ENCODE results near the gene CYTL1.
"Not testable (repeated sequence)": the region's sequence is repeated elsewhere in the genome, so short reads cannot be mapped to it uniquely, and the experiment has no call there.

CYTL1 gene, protein sequence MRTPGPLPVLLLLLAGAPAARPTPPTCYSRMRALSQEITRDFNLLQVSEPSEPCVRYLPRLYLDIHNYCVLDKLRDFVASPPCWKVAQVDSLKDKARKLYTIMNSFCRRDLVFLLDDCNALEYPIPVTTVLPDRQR

GRCh38 chr4:5019274-5019673, at the start of gene CYTL1:
TSS of gene CYTL1 (minus strand) at chr4:5019458. CDS start at chr4:5019445, 13 bp downstream.
- DNase-seq (ENCODE audit: low read depth), result no peak

- no peak for DNase-seq (ENCODE audit: low read depth)
Measured at GRCh38 chr4:5067908-5068307, 48.6 kb upstream of the CYTL1 start.

GRCh38 chr4:5066968-5067367, 47.7 kb upstream of the CYTL1 start:
- not testable (repeated sequence) for DNase-seq (ENCODE audit: low read depth)

- no peak for DNase-seq (ENCODE audit: low read depth)
Measured at GRCh38 chr4:5066101-5066500, 46.8 kb upstream of the CYTL1 start.

DNA sequence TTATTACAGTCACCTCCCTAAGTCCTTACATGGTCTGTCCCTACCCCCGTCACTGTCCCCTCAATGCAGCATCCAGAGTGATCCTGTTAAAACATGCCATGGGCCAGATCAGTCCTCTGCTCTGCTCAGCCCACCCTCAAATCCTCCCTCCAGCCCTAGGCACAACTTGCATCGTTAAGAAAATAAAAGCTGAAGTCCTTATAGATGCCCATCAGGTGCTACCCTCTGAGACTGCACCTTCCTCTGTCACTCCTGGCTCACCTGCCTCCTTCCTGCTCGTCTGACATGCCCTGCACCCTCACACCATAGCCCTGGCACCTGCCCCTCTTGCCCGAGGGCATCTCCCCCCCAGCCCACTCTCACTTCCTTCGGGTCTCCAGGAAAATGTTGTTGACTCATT, 36.2 kb upstream of the CYTL1 start:
- DNase-seq (ENCODE audit: low read depth), result no peak

- DNase-seq (ENCODE audit: low read depth), result no peak
Measured at GRCh38 chr4:5054532-5054931, 35.3 kb upstream of the CYTL1 start.

- DNase-seq (ENCODE audit: low read depth), result no peak
Measured at GRCh38 chr4:5052726-5053425, 33.6 kb upstream of the CYTL1 start.

DNA sequence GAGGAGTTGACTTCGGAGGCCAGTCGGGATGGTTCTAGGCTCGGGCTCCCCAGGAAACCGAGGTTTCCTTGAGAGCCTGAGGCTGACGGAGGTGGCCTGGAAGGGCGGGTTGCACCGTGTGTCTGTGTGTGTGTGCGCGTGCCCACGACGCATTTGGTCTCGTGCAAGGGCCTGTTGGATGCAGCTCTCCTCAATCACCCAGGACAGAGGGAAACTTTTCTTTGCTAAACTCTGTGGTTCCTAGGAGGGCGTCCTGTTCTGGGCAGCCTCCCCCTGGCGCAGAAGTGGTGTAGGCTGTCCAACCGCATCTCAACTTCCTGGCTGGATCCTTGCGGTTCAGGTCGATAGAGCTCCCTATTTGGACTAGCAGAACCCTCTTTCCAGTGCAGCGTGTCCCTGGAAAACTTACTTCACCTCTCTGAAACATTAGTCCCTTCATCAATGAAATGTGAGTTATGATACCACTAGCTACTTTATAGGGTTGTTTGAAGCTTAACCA, 33.0 kb upstream of the CYTL1 start:
- DNase-seq (ENCODE audit: low read depth), result peak; percentile 23

GRCh38 chr4:5051278-5052203, 32.3 kb upstream of the CYTL1 start, which contains the start of gene STK32B:
TSS of gene STK32B (plus strand) at chr4:5051480.
- peak; percentile 78 for DNase-seq (ENCODE audit: low read depth)

GRCh38 chr4:5050520-5051277, 31.4 kb upstream of the CYTL1 start:
- peak; percentile 80 for DNase-seq (ENCODE audit: low read depth)

- DNase-seq (ENCODE audit: low read depth), result no peak
Measured at GRCh38 chr4:5048721-5049120, 29.5 kb upstream of the CYTL1 start.

- peak; percentile 28 for DNase-seq (ENCODE audit: low read depth)
Measured at GRCh38 chr4:5045097-5045496, 25.8 kb upstream of the CYTL1 start.

GRCh38 chr4:5044341-5044740, 25.1 kb upstream of the CYTL1 start:
- no peak for DNase-seq (ENCODE audit: low read depth)

GRCh38 chr4:5043579-5043978, 24.3 kb upstream of the CYTL1 start:
- no peak for DNase-seq (ENCODE audit: low read depth)

DNA sequence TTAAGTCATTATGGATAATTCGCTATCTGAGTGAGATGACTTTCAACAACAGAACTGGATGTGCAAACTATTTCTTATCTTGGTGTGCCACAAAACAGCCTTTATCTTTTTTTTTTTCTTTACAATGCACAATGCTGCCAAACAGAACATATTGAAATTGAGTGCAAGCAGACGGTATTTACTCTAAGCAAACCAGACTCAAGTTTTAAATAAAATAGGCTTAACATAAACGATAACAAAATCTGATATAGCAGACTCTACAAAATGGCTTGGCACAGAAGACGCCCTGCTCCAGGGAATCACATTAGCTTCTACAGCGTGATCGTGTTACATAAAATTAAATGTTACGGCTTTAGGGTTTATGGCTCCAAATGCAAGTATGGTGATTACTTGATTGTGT, 22.4 kb upstream of the CYTL1 start:
- no peak for DNase-seq (ENCODE audit: low read depth)

- no peak for DNase-seq (ENCODE audit: low read depth)
Measured at GRCh38 chr4:5040856-5041620, 21.8 kb upstream of the CYTL1 start.

- no peak for DNase-seq (ENCODE audit: low read depth)
Measured at GRCh38 chr4:5039800-5040199, 20.5 kb upstream of the CYTL1 start.

- DNase-seq (ENCODE audit: low read depth), result peak; percentile 98
Measured at GRCh38 chr4:5037553-5038551, 18.6 kb upstream of the CYTL1 start.

DNA sequence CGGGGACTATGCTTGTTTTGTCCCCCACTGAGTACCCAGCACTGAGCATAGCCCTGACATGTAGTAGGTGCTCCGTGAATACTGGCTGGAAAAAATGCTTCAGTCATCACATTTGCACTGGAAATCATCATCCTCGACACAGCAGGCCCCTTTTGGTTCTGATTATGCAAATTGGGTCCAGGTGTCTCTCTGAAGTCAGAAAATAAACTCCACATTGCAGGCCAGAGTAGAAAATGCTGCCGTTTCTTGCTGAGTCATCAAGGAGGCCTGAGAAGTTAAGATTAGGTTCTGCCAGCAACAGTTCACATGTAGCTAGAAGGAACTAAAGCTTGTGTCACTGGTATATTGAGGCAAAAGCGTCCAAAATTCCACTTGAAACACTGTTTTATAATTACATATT, 17.0 kb upstream of the CYTL1 start:
- DNase-seq (ENCODE audit: low read depth), result peak; percentile 72

GRCh38 chr4:5034206-5034605, 14.9 kb upstream of the CYTL1 start:
- DNase-seq (ENCODE audit: low read depth), result no peak

Measured in iris pigment epithelial cell (primary cell).